ENCODE results near the gene RTTN. TPM values are rescaled to one million over a fixed set of nuclear protein-coding genes. Genes with fewer than 3 reads are reported as not detected.

The RTTN gene
- total RNA-seq, 4 donors from 2014 or later: 5.2 to 27.9 (median 10.5) TPM

DNA sequence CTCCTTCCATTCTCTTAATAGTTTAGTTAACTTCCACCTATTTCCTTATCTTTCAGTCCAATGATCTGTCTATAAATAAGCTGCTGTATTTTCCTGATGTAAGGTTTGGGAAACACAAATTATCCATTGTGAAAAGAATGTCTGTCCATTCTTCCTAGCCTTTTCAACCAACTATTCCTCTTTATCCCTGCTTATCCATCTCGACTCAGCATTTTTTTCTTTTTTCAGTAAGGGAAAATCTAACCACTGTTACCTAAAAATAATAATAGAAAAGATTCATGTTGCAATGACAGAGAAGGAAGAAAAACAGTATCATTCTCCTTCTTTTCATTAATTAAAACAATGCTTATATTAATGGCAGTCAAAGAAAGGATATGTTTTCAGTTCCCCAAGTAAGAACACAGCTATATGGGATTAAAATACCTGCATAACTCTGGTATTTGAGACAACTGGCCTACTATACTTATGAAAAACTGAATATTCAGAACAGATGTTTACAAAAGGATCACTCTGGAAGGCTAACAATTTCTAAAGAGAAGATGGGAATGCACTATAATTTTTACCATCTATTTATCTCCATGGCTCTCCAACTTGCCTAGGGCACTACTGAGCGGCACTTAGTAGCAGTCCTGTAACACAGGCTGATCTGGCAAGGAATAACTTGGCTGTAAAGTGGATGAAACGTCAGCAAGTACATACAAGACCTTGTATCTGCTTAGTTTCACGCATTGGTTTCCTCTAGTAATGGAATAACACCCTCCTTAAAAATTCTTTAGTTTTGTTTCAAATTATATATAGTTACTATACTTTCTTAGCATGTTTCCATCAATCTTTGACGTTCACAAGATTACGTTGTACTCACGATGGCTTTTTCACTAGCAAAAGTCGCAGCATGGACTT, 57.2 kb downstream of the RTTN start:
- no peaks in the 10 kb centered on the region for H3K9me3 ChIP-seq
- H3K4me1 ChIP-seq: no peaks in the 10 kb centered on the region
- H3K27ac ChIP-seq: no peak overlapping the region
- ATAC-seq: no peak
- H3K4me3 ChIP-seq: no peak overlapping the region
- 67 to 83% methylated on average over 8 of the region's 8 CpGs for WGBS, 2 donors (ENCODE audit: low coverage in 1 of 2)
- TF ChIP-seq POLR2A (IDR thresholded peaks at IDR 0.05) (no peak), EP300 (IDR thresholded peaks at IDR 0.05) (no peak), POLR2AphosphoS5 (IDR thresholded peaks at IDR 0.05) (no peak)
- TF ChIP-seq, protein P1, sequence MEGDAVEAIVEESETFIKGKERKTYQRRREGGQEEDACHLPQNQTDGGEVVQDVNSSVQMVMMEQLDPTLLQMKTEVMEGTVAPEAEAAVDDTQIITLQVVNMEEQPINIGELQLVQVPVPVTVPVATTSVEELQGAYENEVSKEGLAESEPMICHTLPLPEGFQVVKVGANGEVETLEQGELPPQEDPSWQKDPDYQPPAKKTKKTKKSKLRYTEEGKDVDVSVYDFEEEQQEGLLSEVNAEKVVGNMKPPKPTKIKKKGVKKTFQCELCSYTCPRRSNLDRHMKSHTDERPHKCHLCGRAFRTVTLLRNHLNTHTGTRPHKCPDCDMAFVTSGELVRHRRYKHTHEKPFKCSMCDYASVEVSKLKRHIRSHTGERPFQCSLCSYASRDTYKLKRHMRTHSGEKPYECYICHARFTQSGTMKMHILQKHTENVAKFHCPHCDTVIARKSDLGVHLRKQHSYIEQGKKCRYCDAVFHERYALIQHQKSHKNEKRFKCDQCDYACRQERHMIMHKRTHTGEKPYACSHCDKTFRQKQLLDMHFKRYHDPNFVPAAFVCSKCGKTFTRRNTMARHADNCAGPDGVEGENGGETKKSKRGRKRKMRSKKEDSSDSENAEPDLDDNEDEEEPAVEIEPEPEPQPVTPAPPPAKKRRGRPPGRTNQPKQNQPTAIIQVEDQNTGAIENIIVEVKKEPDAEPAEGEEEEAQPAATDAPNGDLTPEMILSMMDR (IDR thresholded peaks at IDR 0.05): no peak
- no peaks in the 10 kb centered on the region for H3K27me3 ChIP-seq
- peaks cover 0 to 72% of the 10 kb centered on the region in 2 donors for H3K36me3 ChIP-seq

DNA sequence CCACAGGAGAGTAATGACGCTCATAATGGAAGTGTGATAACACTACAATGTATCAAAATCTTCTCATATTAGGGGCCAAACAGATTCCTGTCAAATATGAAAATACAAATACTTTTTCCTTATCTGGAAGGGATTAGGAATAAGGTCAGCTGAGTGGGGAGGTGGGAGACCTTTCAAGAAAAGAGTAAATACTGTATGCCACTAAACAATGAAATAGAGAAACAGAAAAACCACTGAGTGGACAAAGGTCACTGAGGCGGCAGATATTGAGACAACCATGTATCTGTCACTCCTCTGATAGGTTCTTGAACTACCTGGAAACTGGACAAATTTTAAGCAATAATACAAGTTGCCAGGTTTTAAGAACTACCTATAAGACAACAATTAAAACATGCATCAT, 59.3 kb downstream of the RTTN start:
- Histone ChIP-seq H3K9me3 (no peaks in the 10 kb centered on the region), H3K4me1 (no peaks in the 10 kb centered on the region), H3K27ac (no peak overlapping the region), H3K4me3 (no peak overlapping the region), H3K36me3 (peaks cover 0 to 86% of the 10 kb centered on the region in 2 donors), H3K27me3 (no peaks in the 10 kb centered on the region)
- TF ChIP-seq, protein P1 (IDR thresholded peaks at IDR 0.05): no peak
- TF ChIP-seq EP300 (IDR thresholded peaks at IDR 0.05) (no peak), POLR2AphosphoS5 (IDR thresholded peaks at IDR 0.05) (no peak), POLR2A (IDR thresholded peaks at IDR 0.05) (no peak)
- no peak for ATAC-seq
- WGBS, 2 donors (ENCODE audit: low coverage in 1 of 2): 76 to 90% methylated on average over 2 of the region's 2 CpGs

DNA sequence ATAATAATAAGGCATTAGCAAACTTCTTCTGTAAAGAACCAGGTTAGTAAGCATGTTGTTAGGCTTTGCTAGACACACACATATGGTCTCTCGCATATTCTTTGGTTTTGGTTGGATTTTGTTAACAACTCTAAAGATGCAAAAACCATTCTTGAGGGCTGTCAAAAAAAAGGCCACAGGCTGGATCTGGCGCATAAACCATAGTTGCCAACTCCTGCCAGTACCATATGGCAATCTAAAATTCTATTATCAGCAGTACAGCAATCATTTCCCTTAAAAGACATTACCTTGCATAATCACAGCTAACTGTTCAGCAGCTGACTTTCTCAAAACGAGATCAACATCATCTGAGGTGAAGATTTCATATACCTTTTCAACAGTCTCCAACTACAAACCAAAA, 63.5 kb downstream of the RTTN start:
- Histone ChIP-seq H3K4me1 (no peaks in the 10 kb centered on the region), H3K4me3 (no peak overlapping the region), H3K27me3 (no peaks in the 10 kb centered on the region), H3K9me3 (no peaks in the 10 kb centered on the region), H3K27ac (no peak overlapping the region), H3K36me3 (peaks cover 0 to 69% of the 10 kb centered on the region in 2 donors)
- no peak for TF ChIP-seq POLR2A (IDR thresholded peaks at IDR 0.05)
- no peak for TF ChIP-seq EP300 (IDR thresholded peaks at IDR 0.05)
- TF ChIP-seq, protein P1 (IDR thresholded peaks at IDR 0.05): no peak
- TF ChIP-seq POLR2AphosphoS5 (IDR thresholded peaks at IDR 0.05): no peak
- no peak for ATAC-seq
- WGBS, 2 donors (ENCODE audit: low coverage in 1 of 2): 87 to 95% methylated on average over 3 of the region's 3 CpGs

DNA sequence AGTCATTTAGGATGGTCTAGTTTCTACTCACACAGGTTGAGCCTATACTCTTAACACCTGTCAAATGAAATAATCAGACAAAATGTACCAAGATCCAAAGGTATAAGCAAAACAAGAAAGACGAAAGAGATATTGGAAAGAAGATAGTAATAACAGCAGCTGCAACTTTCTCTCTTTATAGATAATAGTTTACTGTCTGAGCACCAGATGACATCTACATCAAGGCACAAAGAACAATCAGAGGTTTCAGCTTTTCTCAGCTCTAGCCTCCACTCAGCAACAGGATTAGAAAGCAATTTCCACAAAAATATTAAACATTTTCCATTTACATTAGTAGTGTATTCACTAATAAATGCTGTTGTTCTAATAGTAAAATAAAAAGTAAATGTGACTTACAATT, 66.3 kb downstream of the RTTN start:
- TF ChIP-seq EP300 (IDR thresholded peaks at IDR 0.05): no peak
- TF ChIP-seq POLR2A (IDR thresholded peaks at IDR 0.05): no peak
- TF ChIP-seq, protein P1 (IDR thresholded peaks at IDR 0.05): no peak
- no peak for TF ChIP-seq POLR2AphosphoS5 (IDR thresholded peaks at IDR 0.05)
- H3K27me3 ChIP-seq: no peaks in the 10 kb centered on the region
- no peaks in the 10 kb centered on the region for H3K4me1 ChIP-seq
- ATAC-seq: no peak
- H3K4me3 ChIP-seq: no peak overlapping the region
- peaks cover 0 to 53% of the 10 kb centered on the region in 2 donors for H3K36me3 ChIP-seq
- H3K27ac ChIP-seq: no peak overlapping the region
- no peaks in the 10 kb centered on the region for H3K9me3 ChIP-seq
- 73 to 100% methylated on average over 1 of the region's 1 CpG for WGBS, 2 donors (ENCODE audit: low coverage in 1 of 2)

DNA sequence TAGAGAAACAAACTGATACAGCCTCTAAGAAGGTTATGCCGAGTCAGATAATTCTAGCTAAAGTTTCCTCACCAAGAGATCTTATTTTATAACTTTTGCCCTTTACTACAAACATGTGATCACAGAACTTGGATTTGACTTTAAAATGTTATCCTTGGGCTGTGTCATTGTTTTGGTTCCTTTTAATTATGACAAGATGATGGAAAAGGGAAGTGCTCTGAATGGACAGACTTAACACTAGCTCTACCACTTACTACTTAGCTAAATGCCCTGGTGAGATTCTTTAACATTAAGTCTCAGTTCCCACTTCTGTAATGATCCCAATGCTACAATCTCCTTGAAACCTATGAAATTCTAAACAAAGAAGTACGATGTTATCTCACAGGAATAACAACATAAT, 69.9 kb downstream of the RTTN start:
- Histone ChIP-seq H3K27ac (no peak overlapping the region), H3K9me3 (no peaks in the 10 kb centered on the region), H3K4me1 (no peaks in the 10 kb centered on the region), H3K27me3 (no peaks in the 10 kb centered on the region), H3K4me3 (no peak overlapping the region), H3K36me3 (peaks cover 0 to 45% of the 10 kb centered on the region in 2 donors)
- WGBS, 2 donors (ENCODE audit: low coverage in 1 of 2): 60 to 76% methylated on average over 2 of the region's 2 CpGs
- TF ChIP-seq, protein P1 (IDR thresholded peaks at IDR 0.05): no peak
- TF ChIP-seq POLR2AphosphoS5 (IDR thresholded peaks at IDR 0.05) (no peak), POLR2A (IDR thresholded peaks at IDR 0.05) (no peak), EP300 (IDR thresholded peaks at IDR 0.05) (no peak)
- ATAC-seq: no peak

All from gastroesophageal sphincter (tissue), 4 donors.